PC-3 (cell line): Measurements from ENCODE around the gene SLC5A5. TPM values are rescaled to one million over a fixed set of nuclear protein-coding genes. Genes with fewer than 3 reads are reported as not detected.

ENCODE experiments used
- ATAC-seq: fragments of 200-7000 bp; cut with Tn5 transposase; 2 replicates; pipeline ENCODE4 v1.9.1; 2020; ENCODE audit warnings: mild to moderate bottlenecking, moderate library complexity
- BruUV-seq: library from RNA; stranded (reverse); fragments of 400-500 nt; replicated peaks from 2 replicates; lab custom pipeline; 2021; lab: Mats Ljungman, UMichigan
- CTCF ChIA-PET: fragments of 300-600 bp; sonication (Branson Sonifier 250); formaldehyde crosslinking; loops from one replicate; lab custom pipeline; 2022; ENCODE audit warnings: antibody characterized with exemption; lab: Charles Lee
- POLR2A ChIA-PET: fragments of 300-600 bp; sonication (Branson Sonifier 250); formaldehyde crosslinking; loops from one replicate; lab custom pipeline; 2022; ENCODE audit warnings: antibody characterized with exemption; ENCODE audit not compliant: unreplicated experiment; lab: Charles Lee
- DNase-seq: peaks from one replicate; pipeline ENCODE4 v3.0.0-alpha.2; 2015
- H2AFZ ChIP-seq: fragments of 300-600 bp; sonication (generic); 2 replicates; pipeline ENCODE4 v1.6.0; 2016; ENCODE audit warnings: antibody characterized with exemption, low read length
- H3F3A ChIP-seq: fragments of 300-600 bp; sonication (generic); one replicate; pipeline ENCODE4 v1.6.0; 2017; ENCODE audit warnings: antibody characterized with exemption, low read length, control low read depth, mild to moderate bottlenecking; ENCODE audit not compliant: unreplicated experiment
- H3K27ac ChIP-seq: fragments of 300-600 bp; sonication (generic); 2 replicates; pipeline ENCODE4 v1.5.1; 2016; ENCODE audit warnings: mild to moderate bottlenecking, low read length
- H3K27me3 ChIP-seq: fragments of 300-600 bp; sonication (generic); 2 replicates; pipeline ENCODE4 v1.6.1; 2016; ENCODE audit warnings: low read length, mixed read lengths
- H3K36me3 ChIP-seq: fragments of 300-600 bp; sonication (generic); 2 replicates; pipeline ENCODE4 v1.6.1; 2016; ENCODE audit warnings: low read depth, mixed run types, low read length, mixed read lengths
- H3K4me1 ChIP-seq: fragments of 300-600 bp; sonication (generic); 2 replicates; pipeline ENCODE4 v1.5.1; 2016; ENCODE audit warnings: low read length; ENCODE audit not compliant: insufficient read depth
- H3K4me2 ChIP-seq: fragments of 300-600 bp; sonication (generic); 2 replicates; pipeline ENCODE4 v1.6.0; 2016; ENCODE audit warnings: low read length
- H3K4me3 ChIP-seq: fragments of 300-600 bp; sonication (generic); 2 replicates; pipeline ENCODE4 v1.5.1; 2016; ENCODE audit warnings: mild to moderate bottlenecking, low read length, mixed read lengths
- H3K79me2 ChIP-seq: fragments of 300-600 bp; sonication (generic); 2 replicates; pipeline ENCODE4 v1.6.1; 2017; ENCODE audit warnings: low read length, mixed read lengths
- H3K9ac ChIP-seq: fragments of 300-600 bp; sonication (generic); 2 replicates; pipeline ENCODE4 v1.6.0; 2016; ENCODE audit warnings: mild to moderate bottlenecking, low read length
- H3K9me2 ChIP-seq: fragments of 300-600 bp; sonication (generic); replicated peaks from 2 replicates; pipeline ENCODE4 v1.6.1; 2016; ENCODE audit warnings: mixed run types, low read length, mixed read lengths
- H3K9me3 ChIP-seq: fragments of 300-600 bp; sonication (generic); 2 replicates; pipeline ENCODE4 v1.6.1; 2016; ENCODE audit warnings: low read length, mixed read lengths
- H4K20me1 ChIP-seq: fragments of 300-600 bp; sonication (generic); 2 replicates; pipeline ENCODE4 v1.6.1; 2016; ENCODE audit warnings: low read length, mixed read lengths
- CTCF ChIP-seq: fragments of 300-600 bp; sonication (generic); conservative IDR thresholded peaks from 2 replicates; pipeline ENCODE4 v1.5.1; 2017; ENCODE audit warnings: antibody characterized with exemption, low read depth, mild to moderate bottlenecking, low read length
- EZH2 ChIP-seq: fragments of 300-600 bp; sonication (generic); IDR thresholded peaks from one replicate; pipeline ENCODE4 v1.6.1; 2017; ENCODE audit warnings: antibody characterized with exemption, mild to moderate bottlenecking, low read length; ENCODE audit not compliant: unreplicated experiment
- EZH2phosphoT487 ChIP-seq: fragments of 300-600 bp; sonication (generic); IDR thresholded peaks from 2 replicates; pipeline ENCODE4 v1.6.1; 2018; ENCODE audit warnings: mild to moderate bottlenecking, antibody characterized with exemption, low read length, borderline replicate concordance
- intact Hi-C: fragments of 100-400 bp; cut with micrococcal nuclease; formaldehyde crosslinking; loops from 2 replicates; pipeline ENCODE4 v1.9.0; 2023
- total RNA-seq: library from RNA; depleted of rRNA; stranded (reverse); fragments of >200 nt; gene quantifications from 2 replicates; pipeline ENCODE4 v1.2.3, GENCODE V29; 2014

The SLC5A5 gene
- total RNA-seq, 1 experiment from 2014 or later: not detected

- Histone ChIP-seq H2AFZ (peak overlapping the region; percentile 93), H4K20me1 (no peaks in the 10 kb centered on the region), H3K4me3 (peak overlapping the region; percentile 70), H3K27ac (peak overlapping the region; percentile 47), H3K9ac (peak overlapping the region; percentile 59), H3K36me3 (no peaks in the 10 kb centered on the region), H3K79me2 (no peaks in the 10 kb centered on the region), H3K4me2 (peak overlapping the region; percentile 95), H3F3A (no peaks in the 10 kb centered on the region), H3K27me3 (no peaks in the 10 kb centered on the region), H3K4me1 (peaks cover 10% of the 10 kb centered on the region; the same call in 1 of the 2 replicates), H3K9me2 (no peaks in the 10 kb centered on the region), H3K9me3 (no peaks in the 10 kb centered on the region)
- TSS peak; percentile 42 for BruUV-seq
- intact Hi-C loops: loop anchor here (5.0 kb wide), 1 partner anchor 33 kb away; the partner anchor contains the start of gene B3GNT3
- CTCF ChIA-PET: interaction anchor here (0.7 to 1.1 kb wide), 3 partner anchors 10 to 25 kb away, joined by 3 to 12 read pairs (median 3); no protein-coding TSS in a partner anchor
- TF ChIP-seq EZH2: no peak
- TF ChIP-seq CTCF: no peak; the same call in 1 of the 2 replicates
- TF ChIP-seq EZH2phosphoT487: no peak
- DNase-seq (peak; percentile 84), ATAC-seq (peak; percentile 70)
- POLR2A ChIA-PET: interaction anchor here (0.6 to 0.8 kb wide), 2 partner anchors 29 to 33 kb away, joined by 3 to 4 read pairs; partner anchors contain the start of gene RPL18A
Measured at GRCh38 chr19:17829855-17830566, 41.7 kb upstream of the SLC5A5 start.

- Histone ChIP-seq H3K9me3 (no peaks in the 10 kb centered on the region), H3K4me3 (peak overlapping the region; percentile 93), H3K27ac (peak overlapping the region; percentile 47), H3K79me2 (no peaks in the 10 kb centered on the region), H3K9me2 (no peaks in the 10 kb centered on the region), H3F3A (no peaks in the 10 kb centered on the region), H3K27me3 (no peaks in the 10 kb centered on the region), H2AFZ (peak overlapping the region; percentile 100), H3K9ac (peak overlapping the region; percentile 59), H3K36me3 (no peaks in the 10 kb centered on the region), H3K4me2 (peak overlapping the region; percentile 99), H4K20me1 (no peaks in the 10 kb centered on the region), H3K4me1 (peaks cover 10% of the 10 kb centered on the region; the same call in 1 of the 2 replicates)
- POLR2A ChIA-PET: interaction anchor here (0.5 to 0.8 kb wide), 6 partner anchors 11 to 522 kb away, joined by 3 to 28 read pairs (median 4); partner anchors contain the start of genes DDA1 and RPL18A
- TF ChIP-seq EZH2phosphoT487: no peak
- no peak for TF ChIP-seq EZH2
- TF ChIP-seq CTCF: no peak
- peak; percentile 94 for DNase-seq
- intact Hi-C loops: loop anchor here (1.0 to 5.0 kb wide), 3 partner anchors 11 to 33 kb away; partner anchors contain the start of gene B3GNT3
- BruUV-seq: no TSS peak
- CTCF ChIA-PET: interaction anchor here (0.6 to 1.1 kb wide), 4 partner anchors 10 to 29 kb away, joined by 3 to 14 read pairs (median 8); partner anchors contain the start of gene RPL18A
- ATAC-seq: peak; percentile 89
Measured at GRCh38 chr19:17830567-17831418, 41.0 kb upstream of the SLC5A5 start.
